Trophoblast cell (in vitro differentiated cells and primary cell): ENCODE measurements around the gene RBM47.

Source experiments
- DNase-seq, 2 donors: peaks; one replicate each; pipeline ENCODE4 v3.0.0-alpha.2; 2016
- H2AFZ ChIP-seq: 2 replicates; pipeline ENCODE4 v1.6.1; 2013; ENCODE audit warnings: low read length, moderate library complexity, mild to moderate bottlenecking; ENCODE audit not compliant: insufficient read depth, poor library complexity
- H2AK5ac ChIP-seq: 2 replicates; pipeline ENCODE4 v1.6.1; 2013; ENCODE audit warnings: mild to moderate bottlenecking, low read length
- H2BK120ac ChIP-seq: 2 replicates; pipeline ENCODE4 v1.6.1; 2013; ENCODE audit warnings: low read length, mild to moderate bottlenecking, moderate library complexity; ENCODE audit not compliant: insufficient read depth, poor library complexity
- H2BK12ac ChIP-seq: 2 replicates; pipeline ENCODE4 v1.6.1; 2013; ENCODE audit warnings: mild to moderate bottlenecking, low read length, moderate library complexity
- H2BK5ac ChIP-seq: 2 replicates; pipeline ENCODE4 v1.6.1; 2013; ENCODE audit warnings: low read length, low read depth, moderate library complexity, mild to moderate bottlenecking; ENCODE audit not compliant: poor library complexity
- H3K14ac ChIP-seq: 2 replicates; pipeline ENCODE4 v1.6.1; 2013; ENCODE audit warnings: mild to moderate bottlenecking, low read length
- H3K18ac ChIP-seq: 2 replicates; pipeline ENCODE4 v1.6.1; 2013; ENCODE audit warnings: mild to moderate bottlenecking, low read length
- H3K23ac ChIP-seq: 2 replicates; pipeline ENCODE4 v1.6.1; 2013; ENCODE audit warnings: low read length
- H3K27ac ChIP-seq: 2 replicates; pipeline ENCODE4 v1.5.1; 2013; ENCODE audit warnings: low read depth, mild to moderate bottlenecking, inconsistent platforms, low read length, moderate library complexity
- H3K27me3 ChIP-seq: 2 replicates; pipeline ENCODE4 v1.6.1; 2013; ENCODE audit warnings: inconsistent platforms, mild to moderate bottlenecking, low read length, moderate library complexity; ENCODE audit not compliant: insufficient read depth
- H3K36me3 ChIP-seq, 2 experiments: 1 replicate in 1 of 2; 2 replicates in 1 of 2; pipeline ENCODE4 v1.6.1; 2013; ENCODE audit warnings: low read length in 2 of 2, mild to moderate bottlenecking in 2 of 2, moderate library complexity in 1 of 2; ENCODE audit not compliant: insufficient read depth in 2 of 2, control insufficient read depth in 1 of 2
- H3K4ac ChIP-seq: 2 replicates; pipeline ENCODE4 v1.6.1; 2013; ENCODE audit warnings: low read depth, mild to moderate bottlenecking, low read length, moderate library complexity
- H3K4me1 ChIP-seq, 2 experiments: 1 replicate in 1 of 2; 2 replicates in 1 of 2; pipeline ENCODE4 v1.6.1; 2013; ENCODE audit warnings: low read length in 2 of 2, mild to moderate bottlenecking in 2 of 2, moderate library complexity in 1 of 2; ENCODE audit not compliant: insufficient read depth in 2 of 2, control insufficient read depth in 1 of 2
- H3K4me2 ChIP-seq: 2 replicates; pipeline ENCODE4 v1.6.1; 2013; ENCODE audit warnings: inconsistent platforms, mild to moderate bottlenecking, low read length, moderate library complexity
- H3K4me3 ChIP-seq: 2 replicates; pipeline ENCODE4 v1.5.1; 2013; ENCODE audit warnings: mild to moderate bottlenecking, low read depth, low read length, inconsistent platforms
- H3K79me1 ChIP-seq: one replicate; pipeline ENCODE4 v1.6.1; 2013; ENCODE audit warnings: low read length
- H3K79me2 ChIP-seq: 2 replicates; pipeline ENCODE4 v1.6.1; 2013; ENCODE audit warnings: low read length, mild to moderate bottlenecking; ENCODE audit not compliant: control insufficient read depth, insufficient read depth, poor library complexity
- H3K9ac ChIP-seq: 2 replicates; pipeline ENCODE4 v1.6.1; 2013; ENCODE audit warnings: mild to moderate bottlenecking, low read length
- H3K9me3 ChIP-seq: 2 replicates; pipeline ENCODE4 v1.6.1; 2013; ENCODE audit warnings: low read depth, mild to moderate bottlenecking, control low read depth, inconsistent platforms, low read length; ENCODE audit not compliant: insufficient read depth
- H4K12ac ChIP-seq: 2 replicates; pipeline ENCODE4 v1.6.1; 2013; ENCODE audit warnings: low read depth, mild to moderate bottlenecking, low read length, moderate library complexity
- H4K8ac ChIP-seq: 2 replicates; pipeline ENCODE4 v1.6.1; 2013; ENCODE audit warnings: low read depth, mild to moderate bottlenecking, low read length, moderate library complexity
- H4K91ac ChIP-seq: one replicate; pipeline ENCODE4 v1.6.1; 2013; ENCODE audit warnings: low read depth, mild to moderate bottlenecking, low read length, moderate library complexity
- WGBS: extraction: QIAGEN DNeasy Blood & Tissue Kit; methylation state at CpG from one replicate; pipeline ENCODE4 v1.1.7; 2013; ENCODE audit warnings: missing lambda C conversion rate; ENCODE audit not compliant: insufficient read length, insufficient coverage; ENCODE audit errors: extremely low coverage; 5-methylcytosine and 5-hydroxymethylcytosine counted together

The RBM47 gene

DNA sequence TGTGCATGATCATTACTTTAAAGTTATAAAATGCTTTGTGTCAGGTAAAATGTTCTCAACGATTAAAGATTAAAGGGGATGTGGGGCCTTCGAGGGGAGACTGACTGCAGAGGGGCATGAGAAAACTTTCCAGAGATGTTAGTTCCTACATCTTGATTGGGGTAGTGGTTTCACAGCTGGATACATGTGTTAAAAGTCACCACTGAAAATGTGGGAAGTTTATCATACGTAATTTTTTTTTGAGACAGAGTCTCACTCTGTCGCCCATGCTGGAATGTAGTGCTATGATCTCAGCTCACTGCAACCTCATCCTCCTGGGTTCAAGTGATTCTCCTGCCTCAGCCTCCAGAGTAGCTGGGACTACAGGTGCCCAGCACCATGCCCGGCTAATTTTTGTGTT lies 79.5 kb downstream of the RBM47 start:
- H3K36me3 ChIP-seq: peaks cover 2 to 7% of the 10 kb centered on the region in 2 experiments
- H4K12ac ChIP-seq: no peak overlapping the region
- WGBS: no CpG with 5 or more reads among the region's 5 CpGs
- no peaks in the 10 kb centered on the region for H3K27me3 ChIP-seq
- no peak for DNase-seq
- no peak overlapping the region for H3K27ac ChIP-seq
- H2AK5ac ChIP-seq: no peak overlapping the region
- no peaks in the 10 kb centered on the region for H3K79me2 ChIP-seq
- no peak overlapping the region for H4K8ac ChIP-seq
- peak overlapping the region; percentile 31 for H3K4ac ChIP-seq
- no peak overlapping the region for H2BK120ac ChIP-seq
- no peak overlapping the region for H4K91ac ChIP-seq
- no peak overlapping the region for H2AFZ ChIP-seq
- H3K79me1 ChIP-seq: no peaks in the 10 kb centered on the region
- H3K4me2 ChIP-seq: no peak overlapping the region
- H3K14ac ChIP-seq: no peak overlapping the region
- H3K9ac ChIP-seq: no peak overlapping the region
- no peak overlapping the region for H2BK5ac ChIP-seq
- H3K4me3 ChIP-seq: no peak overlapping the region
- no peak overlapping the region for H3K23ac ChIP-seq
- H2BK12ac ChIP-seq: no peak overlapping the region
- no peaks in the 10 kb centered on the region for H3K9me3 ChIP-seq
- H3K4me1 ChIP-seq: peaks cover 2 to 8% of the 10 kb centered on the region in 2 experiments
- H3K18ac ChIP-seq: no peak overlapping the region

DNA sequence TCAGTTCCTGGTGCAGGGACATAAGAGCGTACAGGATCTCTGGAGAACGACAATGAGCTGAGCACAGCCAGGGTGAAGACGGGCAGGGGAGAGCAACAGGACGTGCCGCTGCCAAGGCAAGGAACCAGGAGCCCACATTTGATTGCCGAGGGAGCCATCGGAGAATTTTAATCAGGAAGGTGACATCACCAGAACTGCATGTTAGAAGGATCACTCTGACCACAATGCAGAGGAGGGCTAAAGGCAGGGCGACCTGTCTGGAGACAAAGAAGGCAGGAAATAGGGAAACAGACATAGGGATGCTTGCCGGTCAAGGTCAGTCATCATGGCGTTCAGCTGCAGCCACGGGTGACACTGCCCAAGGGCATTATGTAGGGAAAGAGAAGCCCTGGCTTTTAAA lies 81.4 kb downstream of the RBM47 start:
- H3K4me2 ChIP-seq: no peak overlapping the region
- H3K27ac ChIP-seq: no peak overlapping the region
- no peaks in the 10 kb centered on the region for H3K79me1 ChIP-seq
- H2BK120ac ChIP-seq: no peak overlapping the region
- no peak overlapping the region for H3K9ac ChIP-seq
- no peak overlapping the region for H4K8ac ChIP-seq
- H3K36me3 ChIP-seq: peaks cover 2 to 7% of the 10 kb centered on the region in 2 experiments
- H2AK5ac ChIP-seq: no peak overlapping the region
- no CpG with 5 or more reads among the region's 11 CpGs for WGBS
- H3K4me1 ChIP-seq: peaks cover 0 to 5% of the 10 kb centered on the region in 2 experiments
- H3K79me2 ChIP-seq: no peaks in the 10 kb centered on the region
- no peak overlapping the region for H3K4me3 ChIP-seq
- H3K14ac ChIP-seq: no peak overlapping the region
- H3K4ac ChIP-seq: no peak overlapping the region
- no peaks in the 10 kb centered on the region for H3K27me3 ChIP-seq
- no peak for DNase-seq
- no peak overlapping the region for H2BK5ac ChIP-seq
- no peak overlapping the region for H3K23ac ChIP-seq
- H4K91ac ChIP-seq: no peak overlapping the region
- H3K18ac ChIP-seq: no peak overlapping the region
- H2BK12ac ChIP-seq: no peak overlapping the region
- no peak overlapping the region for H4K12ac ChIP-seq
- H3K9me3 ChIP-seq: no peaks in the 10 kb centered on the region
- H2AFZ ChIP-seq: no peak overlapping the region

DNA sequence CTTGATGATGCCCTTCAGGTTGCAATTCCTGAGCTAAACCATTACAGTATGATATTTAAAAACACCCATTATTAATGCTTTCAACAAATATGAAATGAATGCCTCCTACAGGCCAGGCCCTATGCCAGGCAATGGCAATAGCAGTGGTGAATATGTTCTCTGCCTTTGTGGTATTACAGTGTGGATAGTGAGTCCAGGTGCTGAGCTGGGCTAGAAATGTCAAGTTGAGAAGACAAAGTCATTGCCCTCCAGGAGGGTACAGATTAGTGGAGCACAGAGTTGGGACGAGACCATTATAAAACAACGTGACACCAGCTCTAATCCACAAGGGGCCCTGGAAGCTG lies 81.9 kb downstream of the RBM47 start:
- no peak overlapping the region for H3K14ac ChIP-seq
- no peak overlapping the region for H3K27ac ChIP-seq
- H3K18ac ChIP-seq: no peak overlapping the region
- DNase-seq: no peak
- H3K79me2 ChIP-seq: no peaks in the 10 kb centered on the region
- no peaks in the 10 kb centered on the region for H3K79me1 ChIP-seq
- H3K23ac ChIP-seq: no peak overlapping the region
- no peak overlapping the region for H3K4me3 ChIP-seq
- no peak overlapping the region for H3K4ac ChIP-seq
- no peak overlapping the region for H4K8ac ChIP-seq
- peaks cover 0 to 5% of the 10 kb centered on the region in 2 experiments for H3K4me1 ChIP-seq
- H3K9me3 ChIP-seq: no peaks in the 10 kb centered on the region
- H2BK5ac ChIP-seq: no peak overlapping the region
- no peak overlapping the region for H2AFZ ChIP-seq
- H2AK5ac ChIP-seq: no peak overlapping the region
- WGBS: no CpG with 5 or more reads among the region's 2 CpGs
- peaks cover 2 to 7% of the 10 kb centered on the region in 2 experiments for H3K36me3 ChIP-seq
- H3K4me2 ChIP-seq: no peak overlapping the region
- H3K9ac ChIP-seq: no peak overlapping the region
- H4K12ac ChIP-seq: no peak overlapping the region
- H2BK12ac ChIP-seq: no peak overlapping the region
- no peaks in the 10 kb centered on the region for H3K27me3 ChIP-seq
- no peak overlapping the region for H2BK120ac ChIP-seq
- H4K91ac ChIP-seq: no peak overlapping the region

DNA sequence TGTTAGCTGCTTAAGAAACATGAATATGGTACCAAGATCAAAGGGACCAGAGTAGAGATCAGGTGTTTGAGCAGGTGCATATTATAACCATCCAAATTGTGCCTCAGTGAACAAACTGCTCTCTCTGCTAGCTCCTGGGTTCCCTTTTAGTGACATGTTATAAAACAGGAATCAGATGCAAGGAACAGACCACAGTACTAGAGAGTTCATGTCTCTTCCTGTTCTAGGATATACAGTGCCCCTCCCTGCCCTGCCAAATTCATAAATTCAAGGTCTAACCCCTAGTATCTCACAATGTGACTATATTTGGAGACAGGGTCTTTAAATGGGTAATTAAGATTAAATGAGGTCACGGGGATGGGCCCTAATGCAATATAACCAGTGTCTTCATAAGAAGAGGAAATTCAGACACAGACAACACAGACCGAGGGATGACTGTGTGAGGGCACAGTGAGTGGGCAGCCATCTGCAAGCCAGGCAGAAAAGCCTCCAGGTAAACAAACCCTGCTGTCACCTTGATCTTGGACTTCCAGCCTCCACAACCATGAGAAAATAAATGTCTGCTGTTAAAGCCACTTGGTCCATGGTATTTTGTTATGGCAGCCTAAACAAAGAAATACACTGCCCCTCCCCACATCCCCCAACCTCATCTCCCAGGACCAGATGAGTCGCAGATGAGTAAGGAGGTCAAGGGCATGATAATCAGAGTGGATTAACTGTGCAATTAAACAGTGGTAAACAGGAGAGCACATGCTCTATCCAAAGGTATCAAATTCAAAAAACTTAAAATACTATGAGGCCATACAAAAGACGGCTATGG lies 82.5 kb downstream of the RBM47 start:
- DNase-seq: no peak
- H2AK5ac ChIP-seq: no peak overlapping the region
- H3K9ac ChIP-seq: no peak overlapping the region
- H2AFZ ChIP-seq: no peak overlapping the region
- H2BK12ac ChIP-seq: no peak overlapping the region
- no peak overlapping the region for H3K27ac ChIP-seq
- no peaks in the 10 kb centered on the region for H3K79me1 ChIP-seq
- H4K8ac ChIP-seq: no peak overlapping the region
- H4K12ac ChIP-seq: no peak overlapping the region
- no peak overlapping the region for H3K4ac ChIP-seq
- no peak overlapping the region for H4K91ac ChIP-seq
- peaks cover 0 to 2% of the 10 kb centered on the region in 2 experiments for H3K4me1 ChIP-seq
- no peak overlapping the region for H2BK120ac ChIP-seq
- H3K36me3 ChIP-seq: peaks cover 2 to 7% of the 10 kb centered on the region in 2 experiments
- H3K18ac ChIP-seq: no peak overlapping the region
- no peak overlapping the region for H3K4me3 ChIP-seq
- H3K14ac ChIP-seq: no peak overlapping the region
- H3K4me2 ChIP-seq: no peak overlapping the region
- H3K27me3 ChIP-seq: no peaks in the 10 kb centered on the region
- H3K23ac ChIP-seq: no peak overlapping the region
- no peaks in the 10 kb centered on the region for H3K79me2 ChIP-seq
- no peaks in the 10 kb centered on the region for H3K9me3 ChIP-seq
- no CpG with 5 or more reads among the region's 4 CpGs for WGBS
- H2BK5ac ChIP-seq: no peak overlapping the region
